Gastrocnemius medialis (tissue), 4 donors: ENCODE measurements around the gene EIF4E2.

Experiments used
- POLR2A ChIP-seq, 2 donors: fragments of 450-650 bp; IDR thresholded peaks; one replicate each; pipeline ENCODE4 v1.6.1; 2017; ENCODE audit warnings: antibody characterized with exemption in 2 of 2, mild to moderate bottlenecking in 2 of 2, moderate library complexity in 2 of 2
- TF ChIP-seq, protein P1 (sequence below), 5 experiments: fragments of 450-650 bp in 3 of 5; fragments of 200-600 bp in 2 of 5; sonication (generic) in 2 of 5; IDR thresholded peaks in 4 of 5; conservative IDR thresholded peaks in 1 of 5; 1 replicate in 4 of 5; 2 replicates in 1 of 5; pipeline ENCODE4 v1.5.1; 2016 to 2019; ENCODE audit warnings: antibody characterized with exemption in 5 of 5, mild to moderate bottlenecking in 3 of 5, moderate library complexity in 3 of 5

DNA sequence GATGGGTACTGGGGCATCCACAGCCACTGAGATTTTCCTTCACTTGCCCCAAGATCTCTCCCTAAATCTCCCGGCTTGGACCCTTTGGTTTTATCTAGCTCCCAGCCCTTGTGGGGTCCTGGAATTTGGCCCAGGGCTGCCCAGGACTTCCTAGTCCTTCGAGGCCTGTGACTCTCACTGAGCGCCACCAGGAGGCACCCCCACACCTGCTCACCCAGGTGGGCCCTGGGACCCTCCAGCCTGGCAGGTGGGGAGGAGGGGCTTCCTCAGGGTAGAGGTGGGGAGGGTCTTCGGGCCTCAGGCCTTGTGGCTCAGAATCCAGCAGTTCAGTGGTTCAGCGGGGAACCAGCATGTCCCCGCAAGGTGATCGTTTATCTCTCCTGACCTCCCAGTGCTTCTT, 42.2 kb upstream of the EIF4E2 start:
- TF ChIP-seq, protein P1, sequence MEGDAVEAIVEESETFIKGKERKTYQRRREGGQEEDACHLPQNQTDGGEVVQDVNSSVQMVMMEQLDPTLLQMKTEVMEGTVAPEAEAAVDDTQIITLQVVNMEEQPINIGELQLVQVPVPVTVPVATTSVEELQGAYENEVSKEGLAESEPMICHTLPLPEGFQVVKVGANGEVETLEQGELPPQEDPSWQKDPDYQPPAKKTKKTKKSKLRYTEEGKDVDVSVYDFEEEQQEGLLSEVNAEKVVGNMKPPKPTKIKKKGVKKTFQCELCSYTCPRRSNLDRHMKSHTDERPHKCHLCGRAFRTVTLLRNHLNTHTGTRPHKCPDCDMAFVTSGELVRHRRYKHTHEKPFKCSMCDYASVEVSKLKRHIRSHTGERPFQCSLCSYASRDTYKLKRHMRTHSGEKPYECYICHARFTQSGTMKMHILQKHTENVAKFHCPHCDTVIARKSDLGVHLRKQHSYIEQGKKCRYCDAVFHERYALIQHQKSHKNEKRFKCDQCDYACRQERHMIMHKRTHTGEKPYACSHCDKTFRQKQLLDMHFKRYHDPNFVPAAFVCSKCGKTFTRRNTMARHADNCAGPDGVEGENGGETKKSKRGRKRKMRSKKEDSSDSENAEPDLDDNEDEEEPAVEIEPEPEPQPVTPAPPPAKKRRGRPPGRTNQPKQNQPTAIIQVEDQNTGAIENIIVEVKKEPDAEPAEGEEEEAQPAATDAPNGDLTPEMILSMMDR (IDR thresholded peaks at IDR 0.05 in 4 of 5, conservative IDR thresholded peaks at IDR 0.05 in 1 of 5), result no peak
- no peak for TF ChIP-seq POLR2A (IDR thresholded peaks at IDR 0.05)
